Endothelial cell of umbilical vein (primary cell): ENCODE data around the gene ADRB2.

Experiments used
- EZH2 ChIP-seq: IDR thresholded peaks from 2 replicates; pipeline ENCODE4 v1.6.1; 2012; ENCODE audit warnings: borderline replicate concordance, low read depth, mild to moderate bottlenecking, moderate library complexity, low read length, inconsistent platforms; ENCODE audit not compliant: severe bottlenecking
- JUN ChIP-seq: IDR thresholded peaks from 2 replicates; pipeline ENCODE4 v1.6.1; 2011; ENCODE audit warnings: borderline replicate concordance, low read depth; ENCODE audit not compliant: insufficient read length, insufficient read depth
- MYC ChIP-seq: IDR thresholded peaks from one replicate; pipeline ENCODE4 v1.6.1; 2011; ENCODE audit warnings: mild to moderate bottlenecking, low read depth, low read length
- POLR2A ChIP-seq: IDR thresholded peaks from 2 replicates; pipeline ENCODE4 v1.6.1; 2012; ENCODE audit warnings: low read depth, mild to moderate bottlenecking, control low read depth, low read length
- POLR2AphosphoS5 ChIP-seq: IDR thresholded peaks from 2 replicates; pipeline ENCODE4 v1.6.1; 2012; ENCODE audit warnings: low read depth, mild to moderate bottlenecking, control low read depth, low read length, moderate library complexity; ENCODE audit not compliant: insufficient read depth
- TF ChIP-seq, protein P1 (sequence below), 2 donors: IDR thresholded peaks; 1 replicate in 1 of 2; 2 replicates in 1 of 2; pipeline ENCODE4 v1.5.1; 2011; ENCODE audit warnings: low read length in 2 of 2, mild to moderate bottlenecking in 2 of 2, moderate library complexity in 2 of 2, control low read depth in 1 of 2, inconsistent platforms in 1 of 2, low read depth in 1 of 2; ENCODE audit not compliant: insufficient read depth in 1 of 2; ENCODE audit errors: extremely low read depth in 1 of 2
- TF ChIP-seq, protein P2 (sequence below): IDR thresholded peaks from 2 replicates; pipeline ENCODE4 v1.6.1; 2011; ENCODE audit not compliant: insufficient read depth, insufficient read length

DNA sequence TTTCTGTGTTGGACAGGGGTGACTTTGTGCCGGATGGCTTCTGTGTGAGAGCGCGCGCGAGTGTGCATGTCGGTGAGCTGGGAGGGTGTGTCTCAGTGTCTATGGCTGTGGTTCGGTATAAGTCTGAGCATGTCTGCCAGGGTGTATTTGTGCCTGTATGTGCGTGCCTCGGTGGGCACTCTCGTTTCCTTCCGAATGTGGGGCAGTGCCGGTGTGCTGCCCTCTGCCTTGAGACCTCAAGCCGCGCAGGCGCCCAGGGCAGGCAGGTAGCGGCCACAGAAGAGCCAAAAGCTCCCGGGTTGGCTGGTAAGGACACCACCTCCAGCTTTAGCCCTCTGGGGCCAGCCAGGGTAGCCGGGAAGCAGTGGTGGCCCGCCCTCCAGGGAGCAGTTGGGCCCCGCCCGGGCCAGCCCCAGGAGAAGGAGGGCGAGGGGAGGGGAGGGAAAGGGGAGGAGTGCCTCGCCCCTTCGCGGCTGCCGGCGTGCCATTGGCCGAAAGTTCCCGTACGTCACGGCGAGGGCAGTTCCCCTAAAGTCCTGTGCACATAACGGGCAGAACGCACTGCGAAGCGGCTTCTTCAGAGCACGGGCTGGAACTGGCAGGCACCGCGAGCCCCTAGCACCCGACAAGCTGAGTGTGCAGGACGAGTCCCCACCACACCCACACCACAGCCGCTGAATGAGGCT, at the start of gene ADRB2:
- TF ChIP-seq, protein P1, sequence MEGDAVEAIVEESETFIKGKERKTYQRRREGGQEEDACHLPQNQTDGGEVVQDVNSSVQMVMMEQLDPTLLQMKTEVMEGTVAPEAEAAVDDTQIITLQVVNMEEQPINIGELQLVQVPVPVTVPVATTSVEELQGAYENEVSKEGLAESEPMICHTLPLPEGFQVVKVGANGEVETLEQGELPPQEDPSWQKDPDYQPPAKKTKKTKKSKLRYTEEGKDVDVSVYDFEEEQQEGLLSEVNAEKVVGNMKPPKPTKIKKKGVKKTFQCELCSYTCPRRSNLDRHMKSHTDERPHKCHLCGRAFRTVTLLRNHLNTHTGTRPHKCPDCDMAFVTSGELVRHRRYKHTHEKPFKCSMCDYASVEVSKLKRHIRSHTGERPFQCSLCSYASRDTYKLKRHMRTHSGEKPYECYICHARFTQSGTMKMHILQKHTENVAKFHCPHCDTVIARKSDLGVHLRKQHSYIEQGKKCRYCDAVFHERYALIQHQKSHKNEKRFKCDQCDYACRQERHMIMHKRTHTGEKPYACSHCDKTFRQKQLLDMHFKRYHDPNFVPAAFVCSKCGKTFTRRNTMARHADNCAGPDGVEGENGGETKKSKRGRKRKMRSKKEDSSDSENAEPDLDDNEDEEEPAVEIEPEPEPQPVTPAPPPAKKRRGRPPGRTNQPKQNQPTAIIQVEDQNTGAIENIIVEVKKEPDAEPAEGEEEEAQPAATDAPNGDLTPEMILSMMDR (IDR thresholded peaks at IDR 0.05; ENCODE audit: extremely low read depth in 1 of 2, insufficient read depth in 1 of 2, low read depth in 1 of 2, low read length in 2 of 2), result no peak
- TF ChIP-seq POLR2AphosphoS5, result peak; percentile 93
- no peak for TF ChIP-seq EZH2
- peak; percentile 94 for TF ChIP-seq POLR2A
- TF ChIP-seq, protein P2, sequence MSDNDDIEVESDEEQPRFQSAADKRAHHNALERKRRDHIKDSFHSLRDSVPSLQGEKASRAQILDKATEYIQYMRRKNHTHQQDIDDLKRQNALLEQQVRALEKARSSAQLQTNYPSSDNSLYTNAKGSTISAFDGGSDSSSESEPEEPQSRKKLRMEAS, result no peak
- TF ChIP-seq JUN, result no peak
- TF ChIP-seq MYC, result no peak
